K562 (cell line): ENCODE measurements around the gene C1orf216. TPM values are rescaled to one million over a fixed set of nuclear protein-coding genes. Genes with fewer than 3 reads are reported as not detected.

Experiments
- ATF7 ChIP-seq: fragments of 450-650 bp; IDR thresholded peaks from 2 replicates; pipeline ENCODE4 v1.7.1; 2014; ENCODE audit warnings: mild to moderate bottlenecking, moderate library complexity
- BCL6 ChIP-seq: fragments of 250-450 bp; sonication (Bioruptor Pico); IDR thresholded peaks from 2 replicates; pipeline ENCODE4 v1.4.0; 2020
- ETS1 ChIP-seq: conservative IDR thresholded peaks from 2 replicates; pipeline ENCODE4 v1.6.1; 2011; ENCODE audit warnings: low read depth, mild to moderate bottlenecking, low read length; ENCODE audit not compliant: control insufficient read depth
- FOSL1 ChIP-seq: fragments of 200-800 bp; sonication (Bioruptor generic); conservative IDR thresholded peaks from 2 replicates; pipeline ENCODE4 v1.6.1; 2016; ENCODE audit warnings: missing genetic modification characterization, missing compliant biosample characterization
- GMEB1 ChIP-seq: fragments of 250-450 bp; sonication (Bioruptor Pico); IDR thresholded peaks from 2 replicates; pipeline ENCODE4 v1.4.0; 2020; ENCODE audit warnings: mild to moderate bottlenecking
- HNRNPLL ChIP-seq: fragments of 200-400 bp; formaldehyde crosslinking; IDR thresholded peaks from 2 replicates; pipeline ENCODE4 v1.6.1; 2017; ENCODE audit warnings: low read length, low read depth, mild to moderate bottlenecking; ENCODE audit not compliant: poor library complexity, severe bottlenecking
- KLF1 ChIP-seq: fragments of 450-650 bp; IDR thresholded peaks from 2 replicates; pipeline ENCODE4 v1.6.1; 2016; ENCODE audit warnings: missing genetic modification characterization, missing compliant biosample characterization
- L3MBTL2 ChIP-seq: fragments of 450-650 bp; IDR thresholded peaks from 2 replicates; pipeline ENCODE4 v1.6.1; 2016; ENCODE audit warnings: mild to moderate bottlenecking, moderate library complexity
- MIER1 ChIP-seq: fragments of 450-650 bp; IDR thresholded peaks from 2 replicates; pipeline ENCODE4 v1.6.1; 2016; ENCODE audit warnings: antibody characterized with exemption, mild to moderate bottlenecking, low read depth
- NFRKB ChIP-seq: fragments of 450-650 bp; IDR thresholded peaks from 2 replicates; pipeline ENCODE4 v1.6.1; 2016; ENCODE audit warnings: low read depth
- PCBP2 ChIP-seq: fragments of 200-400 bp; formaldehyde crosslinking; IDR thresholded peaks from 2 replicates; pipeline ENCODE4 v1.6.1; 2018; ENCODE audit warnings: low read length, low read depth, mild to moderate bottlenecking, moderate library complexity; ENCODE audit not compliant: poor library complexity, severe bottlenecking
- PTTG1 ChIP-seq: fragments of 450-650 bp; IDR thresholded peaks from 2 replicates; pipeline ENCODE4 v1.6.1; 2016; ENCODE audit warnings: low read depth, mild to moderate bottlenecking, missing genetic modification characterization, missing compliant biosample characterization
- RBM22 ChIP-seq: fragments of 200-400 bp; formaldehyde crosslinking; IDR thresholded peaks from 2 replicates; pipeline ENCODE4 v1.6.1; 2018; ENCODE audit warnings: low read length, low read depth; ENCODE audit not compliant: poor library complexity, severe bottlenecking
- SMARCC2 ChIP-seq: fragments of 450-650 bp; IDR thresholded peaks from 2 replicates; pipeline ENCODE4 v1.6.1; 2017; ENCODE audit warnings: antibody characterized with exemption, moderate library complexity, mild to moderate bottlenecking, low read depth
- XRCC5 ChIP-seq: fragments of 200-400 bp; formaldehyde crosslinking; IDR thresholded peaks from 2 replicates; pipeline ENCODE4 v1.6.1; 2017; ENCODE audit warnings: low read depth, mild to moderate bottlenecking, low read length
- ZBTB33 ChIP-seq: sonication (generic); formaldehyde crosslinking; IDR thresholded peaks from 2 replicates; pipeline ENCODE4 v1.8.1; 2023; ENCODE audit warnings: mild to moderate bottlenecking, missing genetic modification reagents
- ZBTB7A ChIP-seq: IDR thresholded peaks from 2 replicates; pipeline ENCODE4 v1.6.1; 2011; ENCODE audit warnings: low read depth, mild to moderate bottlenecking, low read length, moderate library complexity, borderline replicate concordance; ENCODE audit not compliant: control insufficient read depth
- ZFX ChIP-seq: sonication (generic); formaldehyde crosslinking; IDR thresholded peaks from 2 replicates; pipeline ENCODE4 v1.8.0; 2022; ENCODE audit warnings: mild to moderate bottlenecking, missing genetic modification reagents, moderate library complexity
- ZNF436 ChIP-seq: fragments of 250-450, 450-650 bp; sonication (Bioruptor Pico); formaldehyde crosslinking; IDR thresholded peaks from 2 replicates; pipeline ENCODE4 v1.7.0; 2020; ENCODE audit warnings: mild to moderate bottlenecking
- ZNF639 ChIP-seq, 2 experiments: fragments of 200-800 bp in 1 of 2; sonication (Bioruptor generic) in 1 of 2; sonication (generic) in 1 of 2; formaldehyde crosslinking in 1 of 2; IDR thresholded peaks in 1 of 2; conservative IDR thresholded peaks in 1 of 2; 2 replicates each; pipeline versions ENCODE4 v1.5.0 to v1.6.1; 2016 to 2020; ENCODE audit warnings: missing compliant biosample characterization in 1 of 2, missing genetic modification characterization in 1 of 2, missing genetic modification reagents in 1 of 2
- polyA plus RNA-seq, 8 experiments: library from polyadenylated mRNA; depleted of rRNA in 4 of 8; stranded (reverse) in 5 of 8; unstranded in 3 of 8; fragments of >200 nt; fragmentation: Nextera tagmentation in 2 of 8; fragmentation: Illumina TruSeq in 1 of 8; extraction: Ambion mirVana in 2 of 8; extraction: Trizol in 1 of 8; gene quantifications; 2 replicates each; pipeline versions ENCODE4 v1.2.1 to v1.2.3, GENCODE V29; 2011 to 2014; ENCODE audit warnings: inconsistent platforms in 1 of 8, missing spikeins in 1 of 8
- total RNA-seq, 7 experiments: library from RNA; depleted of rRNA in 6 of 7; stranded (reverse); fragments of >200 nt in 6 of 7; fragmentation: Illumina TruSeq in 2 of 7; extraction: Trizol in 2 of 7; gene quantifications; 2 replicates each; pipeline versions ENCODE4 v1.2.1 to v1.2.3, GENCODE V29; 2011 to 2021; ENCODE audit warnings: low replicate concordance in 1 of 7

The C1orf216 gene
- total and polyA plus RNA-seq, 9 of the 15 experiments (the other 6 are each of a cell fraction or from before 2014, with no cell fraction given): 3.4 to 25.1 (median 15.0) TPM

GRCh38 chr1:35718492-35719336, at the start of gene C1orf216 (continued):
- peak in 1 of 2 experiments; percentile 72; a peak in 2 of 4 replicates for TF ChIP-seq ZNF639 (CRISPR knock-in tag; conservative IDR thresholded peaks at IDR 0.05 in 1 of 2, IDR thresholded peaks at IDR 0.05 in 1 of 2)
- peak; percentile 97 for TF ChIP-seq L3MBTL2
- TF ChIP-seq FOSL1: peak; percentile 40; the same call in 1 of the 2 replicates
- TF ChIP-seq MIER1: 0 out of 2 replicates have a peak, but pooled peaks have one; percentile 41
- no peak for TF ChIP-seq BCL6 (CRISPR knock-in tag)
- peak; percentile 90 for TF ChIP-seq RBM22
- no peak for TF ChIP-seq ZNF436
- TF ChIP-seq ZFX (CRISPR knock-in tag): peak; percentile 85
- TF ChIP-seq PCBP2: no peak
- peak; percentile 85; the same call in 1 of the 2 replicates for TF ChIP-seq NFRKB
- peak; percentile 80 for TF ChIP-seq ZBTB7A
- TF ChIP-seq ETS1: peak; percentile 82; the same call in 1 of the 2 replicates
- TF ChIP-seq KLF1 (tag): 0 out of 2 replicates have a peak, but pooled peaks have one; percentile 31
- TF ChIP-seq SMARCC2: peak; percentile 55; the same call in 1 of the 2 replicates
- peak; percentile 75 for TF ChIP-seq HNRNPLL
- no peak for TF ChIP-seq PTTG1 (tag)
- TF ChIP-seq ZBTB33 (CRISPR knock-in tag): peak; percentile 24; the same call in 1 of the 2 replicates
- 0 out of 2 replicates have a peak, but pooled peaks have one; percentile 21 for TF ChIP-seq GMEB1 (CRISPR knock-in tag)
- TF ChIP-seq XRCC5: peak; percentile 41; the same call in 1 of the 2 replicates
- TF ChIP-seq ATF7: peak; percentile 68
